Activated CD4-positive, alpha-beta T cell treated with anti-CD3 and anti-CD28 coated beads, Interleukin-2, amount 50 U/mL, for 24 hours (primary cell): ENCODE measurements around the gene TLK1.
"Not testable (repeated sequence)": the region's sequence is repeated elsewhere in the genome, so short reads cannot be mapped to it uniquely, and the experiment has no call there.

ENCODE experiments used
- DNase-seq, 2 donors: peaks; one replicate each; pipeline ENCODE4 v3.0.0-alpha.2; 2020; ENCODE audit warnings: low read depth in 1 of 2, low spot score in 1 of 2

Gene TLK1

DNA sequence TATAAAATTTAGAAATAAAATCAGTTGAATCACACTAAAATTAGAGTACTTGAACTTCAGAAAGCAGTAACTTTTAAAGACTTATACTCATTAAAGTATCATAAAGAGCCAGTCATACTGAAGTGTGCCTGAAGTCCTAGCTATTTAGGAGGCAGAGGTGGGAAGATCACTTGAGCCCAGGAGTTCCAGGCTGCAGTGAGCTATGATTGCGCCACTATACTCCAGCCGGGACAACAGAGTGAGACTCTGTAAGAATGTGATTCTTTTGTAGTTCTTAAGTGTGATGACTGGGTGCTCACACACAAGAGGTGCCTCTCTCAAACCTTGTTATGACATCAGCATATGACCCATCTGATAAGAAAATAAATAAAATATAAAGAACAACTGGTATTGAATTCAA is 14.6 kb downstream of the TLK1 start:
- DNase-seq = no peak

DNA sequence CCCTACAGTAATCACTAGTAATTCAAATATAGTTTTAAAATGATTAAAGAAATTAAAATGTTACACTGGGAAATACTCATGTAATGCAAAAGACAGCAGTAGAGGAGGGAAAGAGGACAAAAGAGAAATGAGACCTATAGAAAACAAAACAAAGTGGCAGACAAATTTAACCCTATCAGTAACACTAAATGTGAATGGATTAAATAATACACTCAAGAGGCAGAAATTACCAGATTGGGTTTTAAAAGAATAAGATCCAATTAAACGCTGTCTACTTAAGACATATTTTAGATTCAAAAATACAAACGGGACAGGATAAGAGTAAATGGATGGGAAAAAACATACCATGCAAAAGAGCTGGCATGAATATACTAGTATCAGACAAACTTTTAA is 17.0 kb downstream of the TLK1 start:
- DNase-seq = no peak

DNA sequence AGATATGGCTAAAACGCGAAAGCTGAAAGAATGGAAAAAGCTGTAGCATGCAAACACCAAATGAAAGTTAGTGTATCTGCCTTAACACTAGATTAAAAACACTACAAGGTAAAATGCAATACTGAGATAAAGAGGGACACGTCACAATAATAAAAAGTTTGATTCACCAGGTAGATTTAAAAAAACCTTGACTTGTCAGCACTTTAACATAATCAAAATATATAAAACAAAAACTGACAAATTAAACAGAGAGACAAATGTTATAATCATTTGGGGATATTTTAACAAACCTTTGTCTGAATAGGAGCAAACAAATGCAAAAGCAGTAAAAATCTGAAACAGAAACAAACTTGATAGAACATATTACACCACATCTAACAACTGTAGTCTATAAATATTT is 18.3 kb downstream of the TLK1 start:
- no peak for DNase-seq

DNA sequence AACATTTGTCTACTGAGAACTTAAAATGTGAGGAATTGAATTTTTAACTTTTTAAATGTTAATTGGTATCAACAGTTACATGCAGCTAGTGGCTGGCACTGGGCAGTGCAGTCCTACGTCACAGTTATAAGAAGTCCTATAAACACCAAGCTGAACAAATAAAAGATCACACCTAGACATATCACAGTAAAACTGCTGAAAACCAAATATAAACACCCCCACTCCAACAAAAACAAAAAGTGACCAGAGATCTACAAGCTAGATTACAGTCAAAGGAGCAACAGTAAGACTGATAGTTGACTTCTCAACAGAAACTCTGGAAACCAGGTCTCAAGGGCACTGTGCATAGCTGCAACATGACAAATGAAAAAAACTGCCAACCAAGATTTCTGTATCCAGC is 19.4 kb downstream of the TLK1 start:
- DNase-seq = no peak

DNA sequence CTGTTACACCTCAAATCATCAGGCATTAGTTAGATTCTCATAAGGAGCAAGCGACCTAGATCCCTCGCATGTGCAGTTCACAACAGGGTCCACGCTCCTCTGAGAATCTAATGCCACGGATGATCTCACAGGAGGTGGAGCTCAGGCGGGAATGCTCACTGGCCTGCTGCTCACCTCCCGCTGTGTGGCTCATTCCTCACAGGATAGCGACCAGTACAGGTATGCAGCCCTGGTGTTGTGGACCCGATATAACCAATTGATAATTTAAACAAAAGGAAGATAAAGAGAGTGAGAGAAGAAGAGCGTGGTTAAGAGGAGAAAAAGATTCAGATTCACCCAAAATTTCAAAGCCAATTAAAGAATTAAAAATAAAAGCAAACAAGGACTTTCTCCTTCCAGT is 20.8 kb downstream of the TLK1 start:
- no peak for DNase-seq

DNA sequence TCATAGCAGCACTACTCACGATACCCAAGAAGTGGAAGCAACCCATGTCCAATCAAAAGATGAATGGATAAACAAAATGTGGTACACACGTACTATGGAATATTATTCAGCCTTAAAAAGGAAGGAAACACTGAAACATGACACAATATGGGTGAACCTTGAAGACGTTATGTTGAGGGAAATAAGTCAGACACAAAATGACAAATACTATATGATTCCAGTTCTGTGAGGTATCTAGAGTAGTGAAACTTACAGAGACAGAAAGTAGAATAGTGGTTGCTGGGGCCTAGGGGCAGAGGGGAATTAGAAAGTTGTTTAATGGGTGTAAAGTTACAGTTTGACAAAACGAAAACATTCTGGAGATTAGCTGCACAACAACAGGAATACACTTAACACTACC is 24.7 kb downstream of the TLK1 start:
- DNase-seq = no peak

DNA sequence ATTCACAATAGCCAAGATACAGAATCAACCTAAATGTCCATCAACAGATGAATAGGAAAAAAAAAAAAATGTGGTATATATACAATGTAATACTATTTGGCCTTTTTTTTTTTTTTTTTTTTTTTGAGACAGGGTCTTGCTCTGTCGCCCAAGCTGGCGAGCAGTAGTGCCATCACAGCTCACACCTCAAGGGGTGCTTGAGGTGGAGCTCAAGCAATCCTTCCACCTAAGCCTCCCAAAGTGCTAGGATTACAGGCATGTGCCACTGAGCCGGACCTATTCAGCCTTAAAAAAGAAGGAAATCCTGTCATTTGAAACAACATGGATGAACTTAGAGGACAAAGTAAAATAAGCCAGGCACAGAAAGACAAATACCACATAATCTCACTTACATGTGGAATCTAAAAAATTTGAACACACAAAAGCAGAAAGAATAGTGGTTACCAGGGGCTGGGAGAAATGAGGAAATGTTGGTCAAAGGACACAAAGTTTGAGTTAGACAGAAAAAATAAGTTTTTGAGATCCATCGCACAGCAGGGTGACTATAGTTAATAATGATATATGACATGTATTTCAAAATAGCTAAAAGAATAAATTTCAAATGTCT is 26.0 kb downstream of the TLK1 start:
- DNase-seq = no peak

DNA sequence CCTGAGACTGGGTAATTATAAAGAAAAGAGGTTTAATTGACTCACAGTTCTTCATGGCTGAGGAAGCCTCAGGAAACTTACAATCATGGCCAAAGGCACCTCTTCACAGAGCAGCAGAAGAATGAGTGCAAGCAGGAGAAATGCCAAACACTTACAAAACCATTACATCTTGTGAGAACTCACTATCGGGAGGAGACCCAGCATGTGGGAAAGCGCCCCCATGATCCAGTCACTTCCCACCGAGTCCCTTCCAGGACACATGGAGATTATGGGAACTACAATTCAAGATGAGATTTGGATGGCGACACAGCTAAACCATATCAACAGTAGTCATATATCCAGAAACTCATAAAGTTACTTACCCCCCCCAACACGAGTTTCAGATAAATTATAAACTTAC is 28.6 kb downstream of the TLK1 start:
- no peak for DNase-seq

DNA sequence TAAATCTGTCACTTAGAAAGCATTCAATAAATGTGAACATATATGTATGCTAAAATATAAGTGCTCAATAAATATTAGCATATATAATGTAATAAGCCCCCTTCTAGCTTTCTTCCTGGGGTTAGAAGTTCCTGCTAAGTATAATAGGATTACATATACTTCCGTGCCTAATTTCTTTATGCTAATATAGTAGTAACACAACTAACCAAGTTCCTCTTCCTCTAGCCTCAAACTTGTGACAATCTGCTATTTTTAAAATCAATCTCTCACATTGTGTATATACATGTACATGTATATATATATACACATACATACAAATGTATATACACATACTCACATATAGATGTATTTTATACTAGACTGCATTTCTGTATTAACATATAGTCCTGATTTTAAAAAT is 32.2 kb downstream of the TLK1 start:
- no peak for DNase-seq

DNA sequence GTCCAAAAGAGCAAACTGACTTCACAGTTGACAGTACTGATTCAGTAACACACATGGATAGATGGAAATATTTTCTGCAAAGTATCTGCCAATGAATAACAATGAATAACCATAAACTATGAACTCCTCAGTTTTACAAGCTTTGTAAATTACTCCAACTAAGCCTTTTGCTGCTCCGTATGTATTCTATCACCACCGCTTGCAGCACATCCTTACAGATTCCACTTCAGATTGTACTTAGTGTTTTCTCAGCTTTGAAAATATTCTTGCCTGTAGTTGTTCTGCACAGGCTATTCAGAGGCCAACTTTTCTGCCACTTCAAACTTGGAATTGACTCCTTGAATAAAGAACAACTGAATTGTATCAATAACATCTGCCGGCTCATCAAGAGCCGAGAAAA is 36.2 kb downstream of the TLK1 start:
- no peak for DNase-seq

DNA sequence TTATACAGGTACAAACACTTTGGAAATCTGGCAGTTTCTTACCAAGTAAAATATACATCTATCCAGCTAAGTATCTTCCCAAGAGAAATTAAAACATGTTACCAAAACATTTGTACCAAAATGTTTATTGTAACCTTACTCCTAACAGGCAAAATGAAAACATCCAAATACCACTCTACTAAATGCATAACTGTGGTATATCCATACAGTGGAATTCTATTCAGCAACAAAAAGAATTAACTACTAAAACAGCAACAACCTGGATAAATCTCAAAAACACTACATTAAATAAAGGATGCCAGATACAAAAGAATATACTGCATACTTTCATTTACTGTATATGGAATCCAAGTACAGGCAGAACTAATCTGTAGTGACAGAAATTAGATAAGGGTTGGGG is 51.1 kb downstream of the TLK1 start:
- DNase-seq = no peak

DNA sequence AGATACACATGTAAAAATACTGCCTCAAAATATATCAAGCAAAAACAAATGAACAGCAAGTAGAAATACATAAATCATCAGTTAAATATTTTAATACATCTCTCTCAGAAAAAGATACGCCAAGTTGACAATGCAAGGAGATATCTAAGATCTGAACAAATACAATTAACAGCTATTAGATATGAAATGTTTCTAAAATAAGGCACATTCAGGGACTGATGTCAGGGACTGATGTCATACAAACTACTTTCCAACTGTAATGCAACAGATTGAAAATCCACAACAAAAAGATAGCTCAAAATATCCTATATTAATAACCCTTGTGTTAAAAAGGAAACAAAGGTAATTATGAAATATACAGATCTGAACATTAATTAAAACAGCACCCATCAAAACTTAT is 51.7 kb downstream of the TLK1 start:
- DNase-seq = no peak

DNA sequence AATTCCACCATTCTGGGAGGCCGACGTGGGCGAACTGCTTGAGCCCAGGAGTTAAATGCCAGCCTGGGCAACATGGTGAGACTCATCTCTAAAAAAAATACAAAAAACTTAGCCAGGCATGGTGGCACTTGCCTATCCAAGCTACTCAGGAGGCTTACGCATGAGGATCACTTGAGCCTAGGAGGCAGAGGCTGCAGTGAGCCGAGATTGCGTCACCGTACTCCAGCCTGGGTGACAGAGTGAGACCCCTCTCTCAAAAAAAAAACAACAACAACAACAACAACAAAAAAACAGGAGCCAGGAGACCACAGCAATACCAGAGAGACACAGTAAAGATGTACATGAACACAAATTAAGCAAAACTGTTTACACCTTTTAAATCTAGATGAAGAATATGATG is 52.9 kb downstream of the TLK1 start:
- DNase-seq = no peak

DNA sequence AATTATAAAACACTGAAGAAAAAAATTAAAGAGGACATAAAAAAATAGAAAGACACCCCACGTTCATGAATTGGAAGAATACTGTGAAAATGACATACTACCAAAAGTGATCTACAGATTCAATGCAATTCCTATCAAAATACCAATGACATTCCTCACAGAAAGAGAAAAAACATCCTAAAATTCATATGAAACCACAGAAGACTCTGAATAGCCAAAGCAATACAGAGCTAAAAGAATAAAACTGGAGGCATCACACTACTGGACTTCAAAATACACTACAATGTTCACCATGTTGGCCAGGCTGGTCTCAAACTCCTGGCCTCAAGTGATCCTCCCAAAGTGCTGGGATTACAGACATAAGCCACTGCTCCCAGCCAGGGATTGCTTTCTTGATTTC is 56.3 kb downstream of the TLK1 start:
- no peak for DNase-seq

DNA sequence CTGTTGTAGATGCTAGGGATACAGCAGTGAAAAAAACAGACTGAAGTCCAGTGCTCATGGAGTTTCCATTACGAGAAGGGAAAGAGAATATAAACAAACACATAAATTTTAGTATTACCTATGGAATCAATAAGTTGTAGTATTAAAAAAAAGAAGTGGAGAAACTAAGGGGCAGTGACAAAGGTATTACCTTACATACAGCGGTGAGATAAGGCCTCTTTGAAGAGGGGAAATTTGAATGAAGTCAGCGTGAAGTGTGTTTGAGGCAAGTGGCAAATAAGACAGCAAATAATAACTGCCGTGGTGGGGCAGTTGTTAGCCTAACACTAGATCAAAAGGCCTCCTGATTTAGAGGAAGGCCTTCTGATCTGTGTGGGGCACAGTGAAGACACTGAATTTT is 57.9 kb downstream of the TLK1 start:
- DNase-seq = no peak

DNA sequence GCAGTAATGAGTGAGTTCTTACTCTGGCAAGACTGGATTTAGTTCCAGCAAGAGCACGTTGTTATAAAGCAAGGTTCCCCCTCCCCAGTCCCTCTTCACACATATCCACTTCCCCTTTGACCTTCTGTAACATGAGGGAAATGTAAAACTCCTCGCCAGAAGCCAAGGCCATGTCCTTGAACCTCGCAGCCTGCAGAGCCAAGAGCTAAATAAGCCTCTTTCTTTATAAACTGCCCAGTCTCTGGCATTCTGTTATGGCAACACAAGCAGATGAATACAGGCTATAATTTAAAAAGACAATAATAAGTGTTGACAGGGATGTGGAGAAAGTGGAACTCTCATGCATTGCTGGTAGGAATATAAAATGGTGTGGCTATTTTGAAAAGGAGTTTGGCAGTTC is 60.3 kb downstream of the TLK1 start:
- DNase-seq = no peak

DNA sequence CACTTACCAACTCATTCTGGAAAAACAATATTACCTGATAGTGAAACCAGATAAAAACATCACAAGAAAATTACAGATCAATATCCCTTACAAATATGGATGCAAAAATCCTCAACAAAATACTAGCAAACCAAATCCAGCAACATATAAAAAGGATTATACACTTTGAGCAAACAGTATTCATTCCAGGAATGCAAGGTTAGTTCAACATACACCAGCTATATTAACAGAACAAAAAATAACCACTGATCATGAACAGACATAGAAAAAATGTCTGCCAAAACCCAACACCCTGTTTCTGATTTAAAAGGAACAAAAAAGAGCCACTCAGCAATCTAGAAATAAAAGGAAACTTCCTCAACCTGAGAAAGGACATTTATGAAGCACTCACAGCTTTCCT is 62.1 kb downstream of the TLK1 start:
- no peak for DNase-seq

DNA sequence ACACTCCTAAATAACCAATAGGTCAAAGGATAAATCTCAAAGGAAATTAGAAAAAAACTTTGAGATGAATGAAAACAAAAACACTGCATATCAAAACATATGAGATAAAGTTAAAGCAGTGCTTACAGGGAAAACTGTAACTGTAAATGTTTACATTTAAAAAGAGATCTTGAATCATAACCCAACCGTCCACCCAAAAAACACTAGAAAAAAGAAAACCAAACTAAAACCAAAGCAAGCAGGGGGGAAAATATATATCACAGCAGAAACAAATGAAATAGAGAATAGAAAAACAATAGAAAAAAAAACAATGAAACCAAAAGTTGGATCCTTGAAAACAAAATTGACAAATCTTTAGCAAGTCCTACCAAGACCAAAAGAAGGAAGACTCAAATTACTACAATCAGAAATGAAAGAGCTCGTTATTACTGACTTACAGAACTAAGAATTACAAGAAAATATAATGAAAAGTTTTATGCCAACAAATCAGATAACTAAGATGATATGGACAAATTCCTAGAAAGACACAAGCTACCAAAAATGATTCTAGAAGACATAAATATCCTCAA is 65.6 kb downstream of the TLK1 start:
- DNase-seq = no peak

DNA sequence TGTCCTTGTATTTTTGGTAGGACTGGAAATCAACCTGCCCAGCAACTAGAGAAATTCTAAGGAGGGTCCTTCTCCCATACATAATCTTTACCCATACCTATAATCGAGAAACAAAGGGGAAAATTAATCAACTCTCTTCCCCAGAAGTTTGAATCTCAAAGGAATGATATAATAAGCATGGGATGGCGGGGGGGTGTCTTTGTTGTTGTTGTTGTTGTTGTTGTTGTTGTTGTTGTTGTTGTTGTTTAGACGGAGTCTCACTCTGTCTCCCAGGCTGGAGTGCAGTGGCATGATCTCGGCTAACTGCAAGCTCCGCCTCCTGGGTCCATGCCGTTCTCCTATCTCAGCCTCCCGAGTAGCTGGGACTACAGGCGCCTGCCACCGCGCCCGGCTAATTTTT is 69.2 kb downstream of the TLK1 start:
- not testable (repeated sequence) for DNase-seq

DNA sequence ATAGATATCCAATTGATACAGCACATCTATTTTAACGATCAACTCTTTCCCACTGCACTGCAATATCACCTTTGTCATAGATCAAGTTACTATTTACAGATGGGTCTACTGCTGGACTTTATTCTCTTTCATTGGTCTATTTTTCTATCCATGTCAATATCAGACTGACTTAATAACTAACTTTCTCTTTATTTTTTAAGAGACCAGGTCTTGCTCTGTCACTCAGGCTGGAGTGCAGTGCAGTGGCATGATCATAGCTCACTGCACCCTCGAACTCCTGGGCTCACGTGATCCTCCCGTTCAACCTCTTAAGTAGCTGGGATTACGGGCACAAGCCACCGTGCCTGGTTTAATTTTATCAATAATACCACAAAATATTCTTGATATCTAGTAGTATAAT is 71.2 kb downstream of the TLK1 start:
- DNase-seq = no peak

DNA sequence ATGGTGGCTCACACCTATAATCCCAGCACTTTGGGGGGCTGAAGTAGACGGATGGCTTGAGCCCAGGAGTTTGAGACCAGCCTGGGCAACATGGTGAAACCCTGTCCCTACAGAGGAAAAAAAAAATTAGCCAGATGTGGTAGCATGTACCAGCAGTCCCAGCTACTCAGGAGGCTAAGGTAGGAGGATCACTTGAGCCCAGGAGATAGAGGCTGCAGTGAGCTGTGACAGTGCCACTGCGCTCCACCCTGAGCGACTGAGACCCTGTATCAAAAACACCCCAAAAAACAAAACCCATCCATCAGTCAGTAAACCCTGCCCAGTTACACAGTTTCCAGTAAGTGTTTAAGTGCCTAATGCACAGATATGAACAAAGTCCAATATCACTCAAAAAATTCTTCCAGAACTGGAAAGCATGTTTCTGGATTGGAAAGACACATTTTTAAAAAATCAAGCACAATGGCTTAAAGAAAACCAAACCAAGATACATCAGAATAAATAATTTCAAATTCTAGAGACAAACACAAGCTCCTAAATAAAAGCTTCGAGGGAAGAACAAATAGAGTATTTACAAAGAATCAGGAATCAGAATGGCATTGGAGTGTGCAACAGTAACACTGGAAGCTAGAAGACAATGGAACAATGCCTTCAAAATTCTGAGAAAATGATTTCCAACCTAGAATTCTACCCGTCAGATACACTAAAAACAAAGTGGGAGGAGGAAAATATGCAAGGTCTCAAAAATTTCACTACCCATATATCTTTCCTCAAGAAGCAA is 72.4 kb downstream of the TLK1 start:
- no peak for DNase-seq

DNA sequence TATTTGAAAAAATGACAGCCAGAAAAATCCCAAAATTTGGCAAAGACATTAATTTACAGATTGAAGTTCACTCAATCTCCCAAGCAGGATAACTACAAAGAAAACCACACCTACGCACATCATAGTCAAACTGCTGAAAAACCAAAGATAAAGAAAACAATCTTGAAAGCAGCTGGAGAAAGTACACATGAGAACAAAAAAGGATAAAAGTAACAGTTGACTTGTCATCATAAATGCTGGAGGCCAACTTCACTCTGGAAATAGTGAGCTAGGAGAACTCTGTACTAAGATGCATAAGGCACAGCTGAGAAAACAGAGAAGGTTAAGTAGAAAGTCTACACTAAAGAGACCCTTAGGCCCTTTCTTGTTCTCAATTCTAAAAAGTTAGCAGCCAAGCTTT is 73.1 kb downstream of the TLK1 start:
- DNase-seq = no peak
